Activated CD4-positive, alpha-beta T cell treated with anti-CD3 and anti-CD28 coated beads for 36 hours (primary cell): ENCODE data around the gene PKIB. TPM values are rescaled to one million over a fixed set of nuclear protein-coding genes. Genes with fewer than 3 reads are reported as not detected.
"Not testable (repeated sequence)": the region's sequence is repeated elsewhere in the genome, so short reads cannot be mapped to it uniquely, and the experiment has no call there.

Experiments used
- ATAC-seq: fragments of 200-7000 bp; cut with Tn5 transposase; one replicate; pipeline ENCODE4 v1.10.0; 2021; ENCODE audit warnings: mild to moderate bottlenecking, moderate library complexity
- CTCF ChIA-PET: fragments of 350-600 bp; sonication (Branson Sonifier 250); formaldehyde crosslinking; loops from one replicate; lab custom pipeline; 2021; ENCODE audit warnings: antibody characterized with exemption; lab: Charles Lee
- POLR2A ChIA-PET: fragments of 350-600 bp; sonication (Branson Sonifier 250); formaldehyde crosslinking; loops from one replicate; lab custom pipeline; 2021; ENCODE audit warnings: antibody characterized with exemption, inconsistent platforms; lab: Charles Lee
- DNase-seq: peaks from one replicate; pipeline ENCODE4 v3.0.0-alpha.2; 2020
- H3K27ac Mint-ChIP-seq: one replicate; pipeline ENCODE4 v1.8.0; 2021; ENCODE audit warnings: mixed read lengths
- H3K27me3 Mint-ChIP-seq: one replicate; pipeline ENCODE4 v1.8.0; 2021; ENCODE audit warnings: mixed read lengths
- H3K36me3 Mint-ChIP-seq: one replicate; pipeline ENCODE4 v1.8.0; 2021; ENCODE audit warnings: low read depth, mixed read lengths
- H3K4me1 Mint-ChIP-seq: one replicate; pipeline ENCODE4 v1.8.0; 2021; ENCODE audit warnings: mixed read lengths
- H3K4me3 Mint-ChIP-seq: one replicate; pipeline ENCODE4 v1.8.0; 2021; ENCODE audit warnings: mild to moderate bottlenecking, moderate library complexity, mixed read lengths
- H3K9me3 Mint-ChIP-seq: one replicate; pipeline ENCODE4 v1.8.0; 2021; ENCODE audit warnings: low read depth, mixed read lengths
- intact Hi-C, 2 experiments: fragments of 100-400 bp; cut with DNase I in 1 of 2; cut with micrococcal nuclease in 1 of 2; formaldehyde crosslinking; loops; one replicate each; pipeline versions ENCODE4 v1.14.2 to v1.15.1; 2022 to 2024; cut with DNase I, micrococcal nuclease
- total RNA-seq, 2 experiments: library from RNA; stranded (reverse); gene quantifications; one replicate each; pipeline ENCODE4 v1.2.3, GENCODE V29; 2021

Gene PKIB
- total RNA-seq, 2 experiments from 2014 or later, result 2.5 to 3.1 TPM

- DNase-seq (no peak), ATAC-seq (no peak)
- POLR2A ChIA-PET, result interaction anchor here (0.6 kb wide), 1 partner anchor 1486 kb away, joined by 3 read pairs; no protein-coding TSS in a partner anchor
- Mint-ChIP-seq H3K4me3 (no peak overlapping the region), H3K27ac (no peak overlapping the region), H3K4me1 (no peaks in the 10 kb centered on the region), H3K36me3 (no peaks in the 10 kb centered on the region), H3K27me3 (peaks cover 11% of the 10 kb centered on the region), H3K9me3 (no peaks in the 10 kb centered on the region)
- intact Hi-C loops, result no loop called here
- CTCF ChIA-PET, result no interaction called here
These were observed 11.4 kb downstream of the PKIB start for GRCh38 chr6:122621638-122622037.

DNA sequence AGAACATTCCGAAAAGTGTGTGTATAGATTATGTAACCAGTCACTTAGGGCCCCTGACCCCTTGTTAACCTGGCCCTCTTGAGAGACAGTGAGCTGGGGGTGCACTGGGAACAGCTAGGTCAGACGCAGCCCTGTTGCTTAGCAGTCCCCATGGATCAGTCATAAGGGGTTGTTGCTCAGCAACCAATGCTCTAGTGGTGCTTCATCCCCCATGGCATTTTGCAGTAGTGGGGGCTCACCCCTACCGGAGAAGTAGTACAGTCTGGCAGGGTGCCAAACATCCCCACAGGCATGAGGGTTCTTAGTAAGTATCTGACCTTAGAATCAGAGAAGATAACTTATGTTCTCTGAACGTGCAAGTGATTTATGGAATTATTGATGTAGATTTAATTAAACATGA is 12.3 kb downstream of the PKIB start:
- ATAC-seq (no peak), DNase-seq (no peak)
- no peak overlapping the region for H3K4me3 Mint-ChIP-seq
- peaks cover 7% of the 10 kb centered on the region for H3K27me3 Mint-ChIP-seq
- no peaks in the 10 kb centered on the region for H3K9me3 Mint-ChIP-seq
- H3K4me1 Mint-ChIP-seq, result no peaks in the 10 kb centered on the region
- ChIA-PET CTCF (no interaction called here), POLR2A (no interaction called here)
- H3K36me3 Mint-ChIP-seq, result no peaks in the 10 kb centered on the region
- intact Hi-C loops, result no loop called here
- H3K27ac Mint-ChIP-seq, result no peak overlapping the region

- Mint-ChIP-seq H3K4me3 (no peak overlapping the region), H3K36me3 (no peaks in the 10 kb centered on the region), H3K27ac (no peak overlapping the region), H3K9me3 (no peaks in the 10 kb centered on the region), H3K27me3 (peaks cover 7% of the 10 kb centered on the region), H3K4me1 (no peaks in the 10 kb centered on the region)
- DNase-seq (no peak), ATAC-seq (no peak)
- CTCF ChIA-PET, result no interaction called here
- intact Hi-C loops, result no loop called here
- POLR2A ChIA-PET, result no interaction called here
These were observed 13.1 kb downstream of the PKIB start for GRCh38 chr6:122623279-122623678.

DNA sequence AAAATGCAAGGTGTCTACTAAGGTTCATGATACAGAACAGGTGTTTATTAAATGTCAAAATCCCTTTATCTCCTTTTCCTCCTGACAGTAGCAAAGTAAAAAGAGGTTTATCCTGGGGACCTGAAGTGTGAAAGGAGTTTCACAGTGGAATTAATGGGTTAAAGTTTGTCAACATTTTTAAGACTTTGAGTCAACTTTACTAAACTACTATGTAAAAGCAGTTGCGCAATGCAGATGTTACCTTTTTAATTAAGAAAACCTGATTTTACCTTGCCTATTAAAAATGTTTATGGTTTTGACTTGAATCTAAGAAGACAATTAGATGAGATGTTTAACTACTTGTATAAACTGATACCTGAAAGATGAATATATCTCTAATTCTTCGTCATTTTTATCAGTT is 14.6 kb downstream of the PKIB start:
- intact Hi-C loops, result no loop called here
- POLR2A ChIA-PET, result no interaction called here

DNA sequence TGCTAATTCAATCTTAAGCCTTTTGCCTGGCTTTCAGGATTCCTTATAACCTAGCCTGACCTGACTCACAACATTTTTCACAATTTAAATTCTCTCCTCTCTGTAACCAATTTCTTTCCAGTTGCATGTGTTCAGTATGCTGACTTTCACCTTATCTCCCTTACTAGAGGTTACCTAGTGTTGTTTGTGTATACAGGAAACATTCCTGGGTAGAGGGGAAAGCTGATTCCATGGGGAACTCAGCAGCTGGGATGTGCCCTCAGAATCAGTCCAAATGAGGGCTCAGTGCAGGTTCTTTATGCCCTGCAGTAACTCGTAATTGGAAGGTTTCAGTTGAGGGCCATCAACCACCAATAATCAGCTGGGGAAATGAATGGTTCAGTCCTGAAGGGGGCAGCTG is 18.5 kb downstream of the PKIB start:
- POLR2A ChIA-PET, result no interaction called here

More for the DNA sequence above, 14.6 kb downstream of the PKIB start:
- no peak for DNase-seq
- Mint-ChIP-seq H3K4me1 (no peaks in the 10 kb centered on the region), H3K4me3 (no peak overlapping the region), H3K36me3 (no peaks in the 10 kb centered on the region), H3K9me3 (no peaks in the 10 kb centered on the region), H3K27me3 (peaks cover 6% of the 10 kb centered on the region), H3K27ac (no peak overlapping the region)
- CTCF ChIA-PET, result interaction anchor here (0.6 kb wide), 1 partner anchor 9 kb away, joined by 3 read pairs; no protein-coding TSS in a partner anchor
- ATAC-seq, result no peak

DNA sequence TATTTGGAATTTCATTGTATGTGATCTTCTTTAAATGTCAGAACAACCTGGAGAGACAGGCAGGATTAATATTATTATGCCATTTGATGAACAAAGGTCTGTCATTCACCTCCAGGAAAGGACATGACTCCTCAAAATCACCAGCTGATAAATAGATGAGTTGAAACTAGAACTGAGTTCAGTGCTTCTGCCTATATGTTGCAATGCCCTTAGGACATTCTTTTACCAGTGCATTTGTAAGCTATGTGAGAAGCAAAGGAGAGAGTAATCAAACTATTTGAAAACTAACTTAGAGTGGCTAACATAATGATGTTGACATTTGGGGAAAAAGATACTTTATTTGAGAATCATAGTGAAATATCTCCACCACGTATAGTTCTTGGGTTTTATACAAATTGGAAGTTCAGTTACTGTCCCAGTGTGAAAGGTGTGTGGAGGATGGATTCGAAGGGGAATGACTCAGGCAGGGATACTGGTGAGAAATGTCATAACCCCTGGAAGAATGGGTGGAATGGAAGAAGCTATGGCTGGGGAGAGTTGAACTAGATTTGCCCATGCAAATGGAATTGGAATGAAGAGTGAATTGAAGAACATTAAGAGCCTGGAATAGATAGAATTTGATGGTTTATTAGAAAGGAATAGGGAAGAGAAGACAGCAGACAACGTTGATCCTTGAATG is 21.5 kb downstream of the PKIB start:
- ChIA-PET CTCF (no interaction called here), POLR2A (no interaction called here)
- Mint-ChIP-seq H3K27me3 (peaks cover 3% of the 10 kb centered on the region), H3K27ac (no peak overlapping the region), H3K4me3 (no peak overlapping the region), H3K9me3 (no peaks in the 10 kb centered on the region), H3K4me1 (no peaks in the 10 kb centered on the region), H3K36me3 (no peaks in the 10 kb centered on the region)
- DNase-seq (no peak), ATAC-seq (no peak)
- intact Hi-C loops, result no loop called here

More for the DNA sequence above, 18.5 kb downstream of the PKIB start:
- no peak for ATAC-seq
- Mint-ChIP-seq H3K4me1 (no peaks in the 10 kb centered on the region), H3K27ac (no peak overlapping the region), H3K4me3 (no peak overlapping the region), H3K9me3 (no peaks in the 10 kb centered on the region), H3K27me3 (peaks cover 3% of the 10 kb centered on the region), H3K36me3 (no peaks in the 10 kb centered on the region)
- CTCF ChIA-PET, result no interaction called here
- intact Hi-C loops, result no loop called here
- no peak for DNase-seq

- no peaks in the 10 kb centered on the region for H3K27me3 Mint-ChIP-seq
- no peaks in the 10 kb centered on the region for H3K4me1 Mint-ChIP-seq
- no peaks in the 10 kb centered on the region for H3K36me3 Mint-ChIP-seq
- ChIA-PET POLR2A (no interaction called here), CTCF (no interaction called here)
- no peak overlapping the region for H3K27ac Mint-ChIP-seq
- DNase-seq (no peak), ATAC-seq (no peak)
- H3K9me3 Mint-ChIP-seq, result no peaks in the 10 kb centered on the region
- intact Hi-C loops, result no loop called here
- no peak overlapping the region for H3K4me3 Mint-ChIP-seq
These were observed 30.2 kb downstream of the PKIB start for GRCh38 chr6:122640366-122640765.

DNA sequence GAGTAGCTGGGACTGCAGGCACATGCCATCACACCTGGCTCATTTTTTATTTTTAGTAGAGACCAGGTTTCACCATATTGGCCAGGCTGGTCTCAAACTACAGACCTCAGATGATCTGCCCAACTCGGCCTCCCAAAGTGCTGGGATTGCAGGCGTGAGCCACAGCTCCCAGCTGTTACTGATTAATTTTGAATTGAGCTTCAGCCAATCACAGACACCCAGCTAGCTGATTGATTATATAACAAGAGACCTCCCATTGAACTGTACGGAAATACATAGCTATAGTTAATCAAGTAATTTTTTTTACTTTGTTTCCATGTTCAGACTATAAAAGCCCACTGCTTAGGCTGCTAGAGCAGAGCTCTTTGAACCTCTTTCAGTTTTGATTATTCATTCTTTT is 31.6 kb downstream of the PKIB start:
- no peak overlapping the region for H3K4me3 Mint-ChIP-seq
- CTCF ChIA-PET, result no interaction called here
- DNase-seq (no peak), ATAC-seq (no peak)
- intact Hi-C loops, result no loop called here
- no peaks in the 10 kb centered on the region for H3K27me3 Mint-ChIP-seq
- H3K9me3 Mint-ChIP-seq, result no peaks in the 10 kb centered on the region
- no peaks in the 10 kb centered on the region for H3K4me1 Mint-ChIP-seq
- no peaks in the 10 kb centered on the region for H3K36me3 Mint-ChIP-seq
- H3K27ac Mint-ChIP-seq, result no peak overlapping the region
- POLR2A ChIA-PET, result no interaction called here

DNA sequence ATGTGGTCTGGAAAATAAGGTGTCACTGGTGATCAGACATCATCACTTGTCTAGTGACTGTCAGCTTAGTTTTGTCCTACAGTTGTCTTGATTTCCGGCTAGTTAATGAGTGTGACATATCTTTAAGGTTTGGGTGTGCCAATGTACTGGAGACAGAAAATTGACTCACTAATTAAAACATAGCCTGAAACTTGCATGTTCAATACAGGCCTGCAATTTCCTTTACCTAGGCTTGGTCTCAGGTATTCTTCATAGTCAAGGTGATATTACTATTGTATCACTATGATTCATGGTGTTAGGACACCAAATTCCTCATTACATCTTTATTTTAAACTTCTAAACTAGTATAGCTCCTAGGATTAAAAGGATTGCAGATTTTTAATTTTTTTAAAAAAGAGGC is 32.4 kb downstream of the PKIB start:
- POLR2A ChIA-PET, CTCF ChIA-PET, H3K27ac Mint-ChIP-seq, H3K4me3 Mint-ChIP-seq, H3K9me3 Mint-ChIP-seq, DNase-seq, H3K4me1 Mint-ChIP-seq, ATAC-seq, H3K27me3 Mint-ChIP-seq, intact Hi-C loops, H3K36me3 Mint-ChIP-seq: not testable (repeated sequence)

GRCh38 chr6:122645256-122645655 is 35.1 kb downstream of the PKIB start:
- Mint-ChIP-seq H3K4me1 (no peaks in the 10 kb centered on the region), H3K27ac (no peak overlapping the region), H3K27me3 (no peaks in the 10 kb centered on the region), H3K9me3 (no peaks in the 10 kb centered on the region), H3K4me3 (no peak overlapping the region), H3K36me3 (no peaks in the 10 kb centered on the region)
- ATAC-seq (no peak), DNase-seq (no peak)
- intact Hi-C loops, result no loop called here
- POLR2A ChIA-PET, result no interaction called here
- CTCF ChIA-PET, result no interaction called here

- POLR2A ChIA-PET, result no interaction called here
- intact Hi-C loops, result no loop called here
- H3K4me1 Mint-ChIP-seq, result no peaks in the 10 kb centered on the region
- no peaks in the 10 kb centered on the region for H3K36me3 Mint-ChIP-seq
- H3K4me3 Mint-ChIP-seq, result no peak overlapping the region
- DNase-seq, result no peak
- no peaks in the 10 kb centered on the region for H3K9me3 Mint-ChIP-seq
- CTCF ChIA-PET, result no interaction called here
- no peak overlapping the region for H3K27ac Mint-ChIP-seq
- H3K27me3 Mint-ChIP-seq, result no peaks in the 10 kb centered on the region
- ATAC-seq, result no peak
These were observed 37.6 kb downstream of the PKIB start for GRCh38 chr6:122647765-122648164.

DNA sequence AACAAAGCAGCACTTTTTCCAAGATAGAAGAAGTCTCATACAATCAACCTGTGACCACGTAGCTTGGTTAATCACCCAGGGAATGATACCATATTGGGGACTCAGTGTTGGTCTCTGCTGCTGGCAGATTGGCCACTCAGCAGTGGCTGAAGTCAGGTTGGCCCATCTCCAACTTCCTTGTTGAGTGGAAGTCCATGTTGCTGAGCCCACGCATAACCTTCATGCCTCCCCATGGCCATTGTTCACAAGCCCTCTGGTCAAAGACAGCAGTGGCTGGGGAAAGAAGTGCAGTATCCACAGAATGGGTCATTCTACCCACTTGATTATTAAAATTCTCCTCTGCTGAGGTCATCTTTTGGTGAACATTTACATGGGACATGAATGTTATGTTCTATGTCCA is 38.5 kb downstream of the PKIB start:
- H3K4me1 Mint-ChIP-seq, result no peaks in the 10 kb centered on the region
- H3K4me3 Mint-ChIP-seq, result no peak overlapping the region
- ChIA-PET POLR2A (no interaction called here), CTCF (no interaction called here)
- H3K9me3 Mint-ChIP-seq, result no peaks in the 10 kb centered on the region
- H3K36me3 Mint-ChIP-seq, result no peaks in the 10 kb centered on the region
- intact Hi-C loops, result no loop called here
- no peak for DNase-seq
- H3K27ac Mint-ChIP-seq, result no peak overlapping the region
- ATAC-seq, result no peak
- no peaks in the 10 kb centered on the region for H3K27me3 Mint-ChIP-seq
